PFSK-1 (cell line): ENCODE data around the gene ACAP3.

Source experiments
- FOXP2 ChIP-seq: optimal IDR thresholded peaks from 2 replicates; pipeline ENCODE3; 2011; ENCODE audit warnings: borderline replicate concordance, control low read depth, inconsistent platforms; ENCODE audit not compliant: insufficient read depth; ENCODE audit errors: extremely low read length, extremely low read depth
- POLR2AphosphoS5 ChIP-seq: IDR thresholded peaks from 2 replicates; pipeline ENCODE4 v1.6.1; 2012; ENCODE audit warnings: low read depth, mild to moderate bottlenecking, control low read depth, low read length, moderate library complexity
- SIN3A ChIP-seq: IDR thresholded peaks from 2 replicates; pipeline ENCODE4 v1.6.1; 2012; ENCODE audit warnings: mild to moderate bottlenecking, low read length, moderate library complexity, borderline replicate concordance; ENCODE audit not compliant: insufficient read depth
- TAF1 ChIP-seq: IDR thresholded peaks from 2 replicates; pipeline ENCODE4 v1.6.1; 2012; ENCODE audit warnings: low read length, control low read depth, borderline replicate concordance; ENCODE audit not compliant: insufficient read depth
- TF ChIP-seq, protein P1 (sequence below), 2 experiments: IDR thresholded peaks; 2 replicates each; pipeline versions ENCODE4 v1.6.1 to v1.8.0; 2011 to 2012; ENCODE audit warnings: low read depth in 2 of 2, low read length in 2 of 2, control low read depth in 1 of 2, inconsistent platforms in 1 of 2, mild to moderate bottlenecking in 1 of 2, moderate library complexity in 1 of 2; ENCODE audit not compliant: insufficient read depth in 1 of 2

Gene ACAP3

GRCh38 chr1:1340791-1341548, 33.2 kb upstream of the ACAP3 start:
- TF ChIP-seq POLR2AphosphoS5 (no peak), FOXP2 (no peak), SIN3A (no peak), TAF1 (no peak)
- TF ChIP-seq, protein P1, sequence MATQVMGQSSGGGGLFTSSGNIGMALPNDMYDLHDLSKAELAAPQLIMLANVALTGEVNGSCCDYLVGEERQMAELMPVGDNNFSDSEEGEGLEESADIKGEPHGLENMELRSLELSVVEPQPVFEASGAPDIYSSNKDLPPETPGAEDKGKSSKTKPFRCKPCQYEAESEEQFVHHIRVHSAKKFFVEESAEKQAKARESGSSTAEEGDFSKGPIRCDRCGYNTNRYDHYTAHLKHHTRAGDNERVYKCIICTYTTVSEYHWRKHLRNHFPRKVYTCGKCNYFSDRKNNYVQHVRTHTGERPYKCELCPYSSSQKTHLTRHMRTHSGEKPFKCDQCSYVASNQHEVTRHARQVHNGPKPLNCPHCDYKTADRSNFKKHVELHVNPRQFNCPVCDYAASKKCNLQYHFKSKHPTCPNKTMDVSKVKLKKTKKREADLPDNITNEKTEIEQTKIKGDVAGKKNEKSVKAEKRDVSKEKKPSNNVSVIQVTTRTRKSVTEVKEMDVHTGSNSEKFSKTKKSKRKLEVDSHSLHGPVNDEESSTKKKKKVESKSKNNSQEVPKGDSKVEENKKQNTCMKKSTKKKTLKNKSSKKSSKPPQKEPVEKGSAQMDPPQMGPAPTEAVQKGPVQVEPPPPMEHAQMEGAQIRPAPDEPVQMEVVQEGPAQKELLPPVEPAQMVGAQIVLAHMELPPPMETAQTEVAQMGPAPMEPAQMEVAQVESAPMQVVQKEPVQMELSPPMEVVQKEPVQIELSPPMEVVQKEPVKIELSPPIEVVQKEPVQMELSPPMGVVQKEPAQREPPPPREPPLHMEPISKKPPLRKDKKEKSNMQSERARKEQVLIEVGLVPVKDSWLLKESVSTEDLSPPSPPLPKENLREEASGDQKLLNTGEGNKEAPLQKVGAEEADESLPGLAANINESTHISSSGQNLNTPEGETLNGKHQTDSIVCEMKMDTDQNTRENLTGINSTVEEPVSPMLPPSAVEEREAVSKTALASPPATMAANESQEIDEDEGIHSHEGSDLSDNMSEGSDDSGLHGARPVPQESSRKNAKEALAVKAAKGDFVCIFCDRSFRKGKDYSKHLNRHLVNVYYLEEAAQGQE (IDR thresholded peaks at IDR 0.05; ENCODE audit: insufficient read depth in 1 of 2, low read depth in 2 of 2, low read length in 2 of 2): no peak

- no peak for TF ChIP-seq POLR2AphosphoS5
- TF ChIP-seq TAF1: no peak
- TF ChIP-seq FOXP2: no peak
These were observed 32.5 kb upstream of the ACAP3 start for GRCh38 chr1:1340185-1340584.

DNA sequence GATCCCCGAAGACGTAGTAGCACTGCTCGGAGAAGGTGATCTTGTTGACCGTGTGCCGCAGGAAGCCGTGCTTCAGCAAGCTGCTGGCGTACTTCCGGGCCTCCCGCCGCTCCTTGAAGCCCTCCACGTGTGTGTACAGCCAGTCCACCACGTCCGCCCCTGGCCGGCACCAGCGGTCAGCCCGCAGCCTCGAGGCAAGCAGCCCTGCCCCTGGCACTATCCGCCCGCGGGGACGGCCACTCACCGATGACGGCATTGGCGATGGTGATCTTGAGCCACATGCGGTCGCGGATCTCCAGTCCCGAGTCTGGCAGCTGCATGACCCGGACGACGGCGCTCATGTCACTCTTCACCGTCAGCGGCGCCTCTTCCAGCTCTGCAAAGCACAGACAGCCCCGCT, 30.5 kb upstream of the ACAP3 start:
- TF ChIP-seq SIN3A (no peak), FOXP2 (no peak), POLR2AphosphoS5 (no peak), TAF1 (no peak)
- TF ChIP-seq, protein P1 (IDR thresholded peaks at IDR 0.05; ENCODE audit: insufficient read depth in 1 of 2, low read depth in 2 of 2, low read length in 2 of 2): no peak

DNA sequence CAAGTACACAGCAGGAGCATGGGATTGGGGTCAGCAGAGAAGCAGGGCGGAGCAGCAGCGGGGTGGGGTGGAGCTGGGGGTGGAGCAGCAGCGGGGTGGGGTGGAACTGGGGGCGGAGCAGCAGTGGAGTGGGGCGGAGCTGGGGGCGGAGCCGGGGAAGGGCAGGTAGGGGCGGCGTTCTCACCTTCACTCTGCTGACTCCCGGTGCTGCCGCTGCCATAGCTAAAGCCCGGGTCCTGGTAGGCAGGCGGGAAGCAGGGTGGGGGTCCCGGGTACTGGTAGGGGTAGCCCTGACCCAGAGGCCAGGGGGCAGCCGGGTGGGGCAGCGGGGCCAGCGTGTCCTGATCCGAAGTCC, 30.0 kb upstream of the ACAP3 start:
- TF ChIP-seq FOXP2 (no peak), SIN3A (no peak), POLR2AphosphoS5 (no peak), TAF1 (no peak)
- TF ChIP-seq, protein P1 (IDR thresholded peaks at IDR 0.05; ENCODE audit: insufficient read depth in 1 of 2, low read depth in 2 of 2, low read length in 2 of 2): no peak

DNA sequence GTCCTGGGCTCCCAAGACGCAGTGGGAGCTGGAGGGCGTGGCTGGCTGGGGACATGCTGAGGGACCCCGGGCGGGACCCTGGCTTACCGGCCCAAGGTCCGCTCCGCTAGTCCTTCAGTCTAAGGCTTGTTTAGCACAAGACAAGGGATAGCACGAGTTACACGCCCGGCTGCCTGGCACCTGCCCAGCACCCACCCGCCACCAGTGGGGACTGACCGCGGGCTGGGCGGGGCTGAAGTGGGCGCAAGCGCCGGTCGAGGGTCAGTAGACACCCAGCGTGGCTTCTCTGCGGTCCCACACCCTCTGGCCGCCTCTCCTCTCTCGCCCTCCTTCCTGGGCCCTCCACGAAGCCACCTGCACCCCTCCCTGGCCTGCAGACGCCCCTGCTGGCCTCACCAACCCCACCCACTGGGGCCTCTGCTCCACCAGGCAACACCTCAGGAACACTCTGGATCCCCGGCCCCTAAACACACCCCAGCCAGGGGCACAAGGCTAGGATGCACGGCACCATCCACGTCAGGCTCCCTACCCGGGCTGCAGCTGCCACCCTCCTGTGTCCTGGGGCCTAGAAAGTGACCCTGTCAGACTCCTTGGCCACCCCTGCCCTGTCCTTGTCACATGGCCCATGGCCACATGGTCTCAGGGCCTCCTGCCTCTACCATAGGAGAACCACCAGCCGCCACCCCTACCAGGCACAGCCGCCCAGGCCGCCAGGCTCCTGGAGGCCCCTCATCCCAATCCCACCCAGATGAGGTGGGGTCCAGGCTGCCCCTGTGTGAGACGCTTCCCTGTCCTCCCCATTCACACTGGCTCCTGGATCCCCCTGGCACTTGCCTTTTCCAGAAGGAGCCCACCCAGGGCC, 29.4 kb upstream of the ACAP3 start:
- TF ChIP-seq SIN3A (no peak), POLR2AphosphoS5 (no peak), FOXP2 (no peak), TAF1 (no peak)
- TF ChIP-seq, protein P1 (IDR thresholded peaks at IDR 0.05; ENCODE audit: insufficient read depth in 1 of 2, low read depth in 2 of 2, low read length in 2 of 2): no peak
